ENCODE data around the gene USP46. TPM values are rescaled to one million over a fixed set of nuclear protein-coding genes. Genes with fewer than 3 reads are reported as not detected.

USP46 gene
- total RNA-seq, 2 donors from 2014 or later: 9.2 to 26.3 TPM

GRCh38 chr4:52577624-52577962 lies 81.5 kb downstream of the USP46 start:
- TF ChIP-seq POLR2AphosphoS5 (IDR thresholded peaks at IDR 0.05) (no peak), CTCF (IDR thresholded peaks at IDR 0.05) (no peak), POLR2A (IDR thresholded peaks at IDR 0.05) (no peak)
- WGBS: 91% methylated on average over 4 of the region's 4 CpGs

DNA sequence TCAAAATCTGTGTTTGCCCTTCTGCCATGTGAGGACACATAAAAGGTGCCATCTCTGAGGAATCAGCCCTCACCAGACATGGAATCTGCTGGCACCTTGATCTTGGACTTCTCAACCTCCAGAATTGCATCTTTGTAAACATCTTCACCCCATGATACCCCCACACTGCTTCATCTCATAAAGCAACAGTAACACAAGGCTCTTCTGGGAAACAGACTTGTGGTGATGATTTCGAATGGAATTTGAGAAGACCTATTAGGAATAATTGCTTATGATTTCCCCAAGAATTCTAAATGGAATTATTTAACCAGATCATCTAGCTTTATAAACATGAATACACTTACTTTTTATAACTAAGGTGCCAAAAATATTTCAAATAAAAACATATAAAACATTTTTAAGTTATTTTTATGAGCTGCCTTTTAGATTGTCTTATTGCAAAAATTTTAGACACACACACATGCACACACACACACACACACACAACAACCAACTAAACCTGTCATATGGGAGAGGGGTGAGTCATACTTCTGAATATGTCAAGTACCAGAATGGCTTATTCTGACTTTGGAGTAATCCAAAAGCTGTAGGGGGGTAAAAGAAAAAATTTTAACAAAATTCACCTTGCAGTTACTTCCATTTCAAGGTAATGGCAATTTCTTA lies 82.0 kb downstream of the USP46 start:
- no peaks in the 10 kb centered on the region for H3K27me3 ChIP-seq (replicated peaks; ENCODE audit: insufficient read depth)
- DNase-seq (ENCODE audit: low spot score): no peak
- no peak for TF ChIP-seq CTCF (IDR thresholded peaks at IDR 0.05)
- intact Hi-C loops (cut with DNase I): no loop called here
- no peaks in the 10 kb centered on the region for H3K4me1 ChIP-seq (replicated peaks)
- no peak overlapping the region for H3K27ac ChIP-seq
- no peaks in the 10 kb centered on the region for H3K9me3 ChIP-seq
- WGBS: 83% methylated on average over 1 of the region's 1 CpG
- no peak overlapping the region for H3K4me3 ChIP-seq
- H3K36me3 ChIP-seq: no peaks in the 10 kb centered on the region

More at GRCh38 chr4:52577624-52577962, 81.5 kb downstream of the USP46 start:
- DNase-seq (ENCODE audit: low spot score): no peak
- Histone ChIP-seq H3K4me3 (no peak overlapping the region), H3K36me3 (no peaks in the 10 kb centered on the region), H3K27me3 (replicated peaks; ENCODE audit: insufficient read depth) (no peaks in the 10 kb centered on the region), H3K4me1 (replicated peaks) (no peaks in the 10 kb centered on the region), H3K27ac (no peak overlapping the region), H3K9me3 (no peaks in the 10 kb centered on the region)
- intact Hi-C loops (cut with DNase I): no loop called here

DNA sequence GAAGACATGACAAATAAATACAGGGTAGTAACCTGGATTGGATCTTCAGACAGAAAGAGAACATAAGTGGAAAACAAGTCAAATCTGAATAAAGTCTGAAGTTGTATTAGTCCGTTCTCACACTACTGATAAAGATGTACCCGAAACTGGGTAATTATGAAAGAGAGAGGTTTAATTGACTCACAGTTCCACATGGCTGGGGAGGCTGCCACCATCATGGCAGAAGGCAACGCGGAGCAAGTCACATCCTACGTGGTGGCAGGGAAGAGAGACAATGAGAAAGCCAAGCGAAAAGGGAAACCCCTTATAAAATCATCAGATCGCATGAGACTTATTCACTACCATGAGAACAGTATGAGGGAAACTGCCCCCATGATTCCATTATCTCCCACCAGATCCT lies 82.8 kb downstream of the USP46 start:
- 95% methylated on average over 7 of the region's 7 CpGs for WGBS
- Histone ChIP-seq H3K27ac (no peak overlapping the region), H3K9me3 (no peaks in the 10 kb centered on the region), H3K36me3 (no peaks in the 10 kb centered on the region), H3K4me3 (no peak overlapping the region), H3K27me3 (replicated peaks; ENCODE audit: insufficient read depth) (no peaks in the 10 kb centered on the region), H3K4me1 (replicated peaks) (no peaks in the 10 kb centered on the region)
- intact Hi-C loops (cut with DNase I): no loop called here
- DNase-seq (ENCODE audit: low spot score): no peak
- no peak for TF ChIP-seq POLR2AphosphoS5 (IDR thresholded peaks at IDR 0.05)
- TF ChIP-seq CTCF (IDR thresholded peaks at IDR 0.05): no peak
- no peak for TF ChIP-seq POLR2A (IDR thresholded peaks at IDR 0.05)

- Histone ChIP-seq H3K4me1 (replicated peaks) (no peaks in the 10 kb centered on the region), H3K27me3 (replicated peaks; ENCODE audit: insufficient read depth) (no peaks in the 10 kb centered on the region), H3K9me3 (no peaks in the 10 kb centered on the region), H3K4me3 (no peak overlapping the region), H3K36me3 (no peaks in the 10 kb centered on the region), H3K27ac (no peak overlapping the region)
- WGBS: 100% methylated on average over 1 of the region's 1 CpG
- intact Hi-C loops (cut with DNase I): no loop called here
- no peak for DNase-seq (ENCODE audit: low spot score)
- TF ChIP-seq CTCF (IDR thresholded peaks at IDR 0.05): no peak
- no peak for TF ChIP-seq POLR2AphosphoS5 (IDR thresholded peaks at IDR 0.05)
- no peak for TF ChIP-seq POLR2A (IDR thresholded peaks at IDR 0.05)
Observed at GRCh38 chr4:52575406-52575805, 83.7 kb downstream of the USP46 start.

GRCh38 chr4:52574036-52574435 lies 85.1 kb downstream of the USP46 start:
- no peak overlapping the region for H3K27ac ChIP-seq
- no peak for TF ChIP-seq POLR2AphosphoS5 (IDR thresholded peaks at IDR 0.05)
- TF ChIP-seq CTCF (IDR thresholded peaks at IDR 0.05): no peak
- no peak for TF ChIP-seq POLR2A (IDR thresholded peaks at IDR 0.05)

More at GRCh38 chr4:52574036-52574435, 85.1 kb downstream of the USP46 start:
- H3K4me3 ChIP-seq: no peak overlapping the region
- WGBS: 28% methylated on average over 5 of the region's 5 CpGs
- no peak for DNase-seq (ENCODE audit: low spot score)
- no peaks in the 10 kb centered on the region for H3K27me3 ChIP-seq (replicated peaks; ENCODE audit: insufficient read depth)
- no peaks in the 10 kb centered on the region for H3K36me3 ChIP-seq
- intact Hi-C loops (cut with DNase I): no loop called here
- H3K9me3 ChIP-seq: no peaks in the 10 kb centered on the region
- no peaks in the 10 kb centered on the region for H3K4me1 ChIP-seq (replicated peaks)
